HCT116 (cell line): ENCODE results near the gene ARRB2. TPM values are rescaled to one million over a fixed set of nuclear protein-coding genes. Genes with fewer than 3 reads are reported as not detected.

Experiments used
- ATAC-seq: fragments of 200-7000 bp; cut with Tn5 transposase; 2 replicates; pipeline ENCODE4 v1.9.1; 2020; ENCODE audit warnings: mild to moderate bottlenecking, moderate library complexity
- BruUV-seq: library from RNA; stranded (reverse); fragments of 400-500 nt; replicated peaks from 2 replicates; lab custom pipeline; 2021; lab: Mats Ljungman, UMichigan
- CTCF ChIA-PET: fragments of 300-600 bp; sonication (Branson Sonifier 250); formaldehyde crosslinking; loops from one replicate; lab custom pipeline; 2021; ENCODE audit warnings: antibody characterized with exemption; lab: Charles Lee
- POLR2A ChIA-PET: fragments of 300-600, 350-600 bp; sonication (Branson Sonifier 250); formaldehyde crosslinking; loops from one replicate; lab custom pipeline; 2021; ENCODE audit warnings: antibody characterized with exemption; lab: Charles Lee
- RAD21 ChIA-PET, 2 experiments: fragments of 300-600 bp; sonication (Branson Sonifier 250); formaldehyde crosslinking; loops; one replicate each; lab custom pipeline; 2023; ENCODE audit warnings: low total read pairs in 2 of 2; ENCODE audit not compliant: uncharacterized antibody in 2 of 2, unreplicated experiment in 2 of 2, low non-redundant PET in 1 of 2; lab: Charles Lee
- DNase-seq: peaks from one replicate; pipeline ENCODE4 v3.0.0-alpha.2; 2010; ENCODE audit warnings: low read depth, low spot score
- H2AFZ ChIP-seq: fragments of 200-600 bp; shearing (Covaris generic), sonication (generic); 2 replicates; pipeline ENCODE4 v1.6.1; 2017; ENCODE audit warnings: low read depth, mixed run types, mixed read lengths, antibody characterized with exemption, low read length; ENCODE audit not compliant: poor library complexity, severe bottlenecking
- H3K27ac ChIP-seq: 2 replicates; pipeline ENCODE4 v1.5.1; 2012; ENCODE audit warnings: low read depth, low read length
- H3K27me3 ChIP-seq: fragments of 200-600 bp; sonication (generic); 2 replicates; pipeline ENCODE4 v1.6.1; 2016; ENCODE audit warnings: mixed run types, low read length, mixed read lengths; ENCODE audit not compliant: insufficient read depth
- H3K36me3 ChIP-seq, 2 experiments: fragments of 200-500 bp in 1 of 2; fragments of 200-600 bp in 1 of 2; sonication (Bioruptor generic) in 1 of 2; sonication (generic) in 1 of 2; 2 replicates each; pipeline versions ENCODE4 v1.5.1 to v1.6.1; 2014 to 2016; ENCODE audit warnings: low read length in 2 of 2, inconsistent platforms in 1 of 2, mixed read lengths in 1 of 2, mixed run types in 1 of 2; ENCODE audit not compliant: insufficient read depth in 2 of 2, control insufficient read depth in 1 of 2
- H3K4me1 ChIP-seq, 2 experiments: fragments of 200-600 bp in 1 of 2; sonication (generic) in 1 of 2; 2 replicates each; pipeline versions ENCODE4 v1.5.1 to v1.6.1; 2012 to 2017; ENCODE audit warnings: low read length in 2 of 2, inconsistent platforms in 1 of 2, mild to moderate bottlenecking in 1 of 2, mixed read lengths in 1 of 2, mixed run types in 1 of 2, moderate library complexity in 1 of 2; ENCODE audit not compliant: insufficient read depth in 2 of 2, control insufficient read depth in 1 of 2
- H3K4me2 ChIP-seq: fragments of 200-600 bp; sonication (generic); 2 replicates; pipeline ENCODE4 v1.6.1; 2017; ENCODE audit warnings: mixed run types, low read length, mixed read lengths
- H3K4me3 ChIP-seq, 2 experiments: fragments of 200-600 bp in 1 of 2; sonication (generic) in 1 of 2; replicated peaks in 1 of 2; 2 replicates each; pipeline ENCODE4 v1.5.1; 2011 to 2016; ENCODE audit warnings: low read length in 2 of 2, control low read depth in 1 of 2, low read depth in 1 of 2, mild to moderate bottlenecking in 1 of 2, mixed read lengths in 1 of 2, mixed run types in 1 of 2
- H3K79me2 ChIP-seq: fragments of 200-600 bp; sonication (generic); 2 replicates; pipeline ENCODE4 v1.6.1; 2017; ENCODE audit warnings: mild to moderate bottlenecking, mixed run types, low read length, moderate library complexity, mixed read lengths; ENCODE audit not compliant: insufficient read depth
- H3K9ac ChIP-seq: fragments of 200-600 bp; sonication (generic); 2 replicates; pipeline ENCODE4 v1.6.1; 2016; ENCODE audit warnings: low read length, mixed read lengths
- H3K9me2 ChIP-seq: fragments of 200-600 bp; sonication (generic), shearing (Covaris generic); 2 replicates; pipeline ENCODE4 v1.6.1; 2017; ENCODE audit warnings: mixed run types, mild to moderate bottlenecking, moderate library complexity; ENCODE audit not compliant: insufficient read depth
- H3K9me3 ChIP-seq, 2 experiments: fragments of 200-500 bp in 1 of 2; fragments of 200-600 bp in 1 of 2; sonication (Bioruptor generic) in 1 of 2; sonication (generic) in 1 of 2; 2 replicates each; pipeline ENCODE4 v1.6.1; 2014 to 2017; ENCODE audit warnings: low read length in 2 of 2, mixed read lengths in 2 of 2, inconsistent platforms in 1 of 2, low read depth in 1 of 2, mild to moderate bottlenecking in 1 of 2, mixed run types in 1 of 2, moderate library complexity in 1 of 2; ENCODE audit not compliant: control insufficient read depth in 1 of 2, insufficient read depth in 1 of 2
- H4K20me1 ChIP-seq: fragments of 200-600 bp; sonication (generic), shearing (Covaris generic); 2 replicates; pipeline ENCODE4 v1.6.1; 2017; ENCODE audit warnings: mixed run types, mild to moderate bottlenecking, moderate library complexity; ENCODE audit not compliant: insufficient read depth
- ATF3 ChIP-seq: IDR thresholded peaks from 2 replicates; pipeline ENCODE4 v1.6.1; 2012
- FOSL1 ChIP-seq: IDR thresholded peaks from 2 replicates; pipeline ENCODE4 v1.6.1; 2012; ENCODE audit warnings: low read depth
- JUND ChIP-seq: IDR thresholded peaks from 2 replicates; pipeline ENCODE4 v1.6.1; 2012
- POLR2A ChIP-seq: IDR thresholded peaks from 2 replicates; pipeline ENCODE4 v1.7.0; 2011; ENCODE audit warnings: borderline replicate concordance; ENCODE audit not compliant: insufficient read depth, insufficient read length; ENCODE audit errors: extremely low read depth
- POLR2AphosphoS5 ChIP-seq: IDR thresholded peaks from 2 replicates; pipeline ENCODE4 v1.6.1; 2011; ENCODE audit warnings: mild to moderate bottlenecking, low read depth, low read length, moderate library complexity
- RAD21 ChIP-seq: IDR thresholded peaks from 2 replicates; pipeline ENCODE4 v1.6.1; 2012; ENCODE audit warnings: low read depth, mild to moderate bottlenecking
- SIN3A ChIP-seq: IDR thresholded peaks from 2 replicates; pipeline ENCODE4 v1.6.1; 2012; ENCODE audit warnings: low read depth
- intact Hi-C: fragments of 100-400 bp; cut with micrococcal nuclease; formaldehyde crosslinking; loops from 2 replicates; pipeline ENCODE4 v1.10.0; 2022
- total RNA-seq: library from RNA; stranded (reverse); gene quantifications from one replicate; pipeline ENCODE4 v1.2.1, GENCODE V29; 2021; ENCODE audit not compliant: unreplicated experiment

The ARRB2 gene
- total RNA-seq, 1 experiment from 2014 or later: 70.8 TPM

GRCh38 chr17:4675791-4676190, 34.6 kb upstream of the ARRB2 start:
- no peaks in the 10 kb centered on the region for H3K9me3 ChIP-seq
- no peak overlapping the region for H3K4me2 ChIP-seq
- H3K36me3 ChIP-seq: peaks cover 51 to 62% of the 10 kb centered on the region in 2 experiments; a peak in 3 of 4 replicates
- peaks cover 22 to 28% of the 10 kb centered on the region in 2 experiments for H3K4me1 ChIP-seq
- H3K9ac ChIP-seq: no peak overlapping the region
- H3K79me2 ChIP-seq: peaks cover 5% of the 10 kb centered on the region; the same call in 1 of the 2 replicates
- H3K9me2 ChIP-seq: no peaks in the 10 kb centered on the region
- intact Hi-C loops: no loop called here
- ATAC-seq: no peak
- RAD21 ChIA-PET: no interaction called here
- no peak overlapping the region for H3K27ac ChIP-seq
- POLR2A ChIA-PET: no interaction called here
- no peaks in the 10 kb centered on the region for H3K27me3 ChIP-seq
- H2AFZ ChIP-seq: no peak overlapping the region
- peaks cover 6% of the 10 kb centered on the region; the same call in 1 of the 2 replicates for H4K20me1 ChIP-seq
- CTCF ChIA-PET: no interaction called here
- TF ChIP-seq ATF3: no peak
- TF ChIP-seq FOSL1: no peak
- BruUV-seq: no TSS peak
- DNase-seq: no peak
- no peak overlapping the region for H3K4me3 ChIP-seq

GRCh38 chr17:4676791-4677190, 33.6 kb upstream of the ARRB2 start:
- Histone ChIP-seq H3K4me2 (no peak overlapping the region), H3K79me2 (peaks cover 7% of the 10 kb centered on the region; the same call in 1 of the 2 replicates), H3K4me1 (peaks cover 24 to 34% of the 10 kb centered on the region in 2 experiments), H3K27me3 (no peaks in the 10 kb centered on the region), H3K27ac (no peak overlapping the region), H3K36me3 (peaks cover 46 to 56% of the 10 kb centered on the region in 2 experiments; a peak in 3 of 4 replicates), H2AFZ (no peak overlapping the region), H3K9ac (no peak overlapping the region), H3K9me2 (no peaks in the 10 kb centered on the region), H4K20me1 (peaks cover 6% of the 10 kb centered on the region; the same call in 1 of the 2 replicates), H3K4me3 (no peak overlapping the region), H3K9me3 (no peaks in the 10 kb centered on the region)
- POLR2A ChIA-PET: no interaction called here
- CTCF ChIA-PET: no interaction called here
- no peak for TF ChIP-seq POLR2A
- TF ChIP-seq POLR2AphosphoS5: no peak
- no peak for TF ChIP-seq RAD21
- no peak for TF ChIP-seq SIN3A
- TF ChIP-seq JUND: no peak
- DNase-seq (no peak), ATAC-seq (no peak)
- RAD21 ChIA-PET: no interaction called here
- no TSS peak for BruUV-seq
- intact Hi-C loops: no loop called here
